Measurements from ENCODE around the gene SCO2.

DNA sequence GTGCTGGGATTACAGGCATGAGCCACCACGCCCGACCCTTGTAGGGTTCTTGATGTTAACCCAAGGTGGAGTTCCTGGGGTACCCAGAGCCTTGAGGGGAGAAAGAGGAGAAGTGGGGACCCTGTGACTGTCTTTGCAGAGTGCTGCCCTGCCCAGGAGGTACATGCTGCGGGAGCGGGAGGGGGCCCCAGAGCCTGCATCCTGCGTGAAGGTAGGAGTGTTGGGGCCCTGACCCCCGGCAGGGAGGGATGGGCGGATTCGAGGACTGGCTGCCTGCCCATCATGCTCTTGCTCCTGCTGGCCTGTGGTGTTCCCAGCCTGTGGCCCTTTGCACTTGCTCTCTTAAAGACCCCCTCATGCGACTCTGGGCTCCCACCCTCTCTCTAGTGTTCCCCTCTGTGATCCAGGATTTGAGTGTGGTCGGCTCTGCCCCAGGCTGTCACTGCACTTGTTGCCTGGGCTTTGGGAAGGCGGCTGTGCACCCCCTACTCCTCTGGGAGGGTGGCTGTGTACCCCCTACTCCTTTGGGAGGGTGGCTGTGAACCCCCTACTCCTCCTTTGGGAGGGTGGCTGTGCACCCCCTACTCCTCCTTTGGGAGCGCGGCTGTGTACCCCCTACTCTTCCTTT lies 4.5 kb downstream of the SCO2 start:
- TF ChIP-seq CTCF (IDR thresholded peaks at IDR 0.05 in 8 of 11, conservative IDR thresholded peaks at IDR 0.05 in 3 of 11), result no peak
- no peak for TF ChIP-seq POLR2A (IDR thresholded peaks at IDR 0.05)
- TF ChIP-seq POLR2AphosphoS5 (IDR thresholded peaks at IDR 0.05), result no peak
